Activated naive CD8-positive, alpha-beta T cell (primary cell): Measurements from ENCODE around the gene ITPRIPL1.
"Not testable (repeated sequence)": the region's sequence is repeated elsewhere in the genome, so short reads cannot be mapped to it uniquely, and the experiment has no call there.

Experiments used
- H3K27ac Mint-ChIP-seq: one replicate; pipeline ENCODE4 v1.8.0; 2021; ENCODE audit warnings: mixed read lengths
- H3K27me3 Mint-ChIP-seq: one replicate; pipeline ENCODE4 v1.8.0; 2021; ENCODE audit warnings: mixed read lengths
- H3K36me3 Mint-ChIP-seq: one replicate; pipeline ENCODE4 v1.8.0; 2021; ENCODE audit warnings: mixed read lengths
- H3K4me1 Mint-ChIP-seq: one replicate; pipeline ENCODE4 v1.8.0; 2021; ENCODE audit warnings: low read depth, mixed read lengths
- H3K4me3 Mint-ChIP-seq: one replicate; pipeline ENCODE4 v1.8.0; 2021; ENCODE audit warnings: mild to moderate bottlenecking, mixed read lengths
- H3K9me3 Mint-ChIP-seq: one replicate; pipeline ENCODE4 v1.8.0; 2021; ENCODE audit warnings: low read depth, mixed read lengths

The ITPRIPL1 gene, protein sequence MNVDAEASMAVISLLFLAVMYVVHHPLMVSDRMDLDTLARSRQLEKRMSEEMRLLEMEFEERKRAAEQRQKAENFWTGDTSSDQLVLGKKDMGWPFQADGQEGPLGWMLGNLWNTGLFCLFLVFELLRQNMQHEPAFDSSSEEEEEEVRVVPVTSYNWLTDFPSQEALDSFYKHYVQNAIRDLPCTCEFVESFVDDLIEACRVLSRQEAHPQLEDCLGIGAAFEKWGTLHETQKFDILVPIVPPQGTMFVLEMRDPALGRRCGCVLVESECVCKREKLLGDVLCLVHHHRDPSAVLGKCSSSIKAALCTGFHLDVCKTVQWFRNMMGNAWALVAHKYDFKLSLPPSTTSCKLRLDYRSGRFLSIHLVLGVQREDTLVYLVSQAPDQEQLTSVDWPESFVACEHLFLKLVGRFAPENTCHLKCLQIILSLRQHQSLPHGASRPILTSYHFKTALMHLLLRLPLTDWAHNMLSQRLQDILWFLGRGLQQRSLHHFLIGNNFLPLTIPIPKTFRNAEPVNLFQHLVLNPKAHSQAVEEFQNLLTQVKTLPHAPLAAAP

DNA sequence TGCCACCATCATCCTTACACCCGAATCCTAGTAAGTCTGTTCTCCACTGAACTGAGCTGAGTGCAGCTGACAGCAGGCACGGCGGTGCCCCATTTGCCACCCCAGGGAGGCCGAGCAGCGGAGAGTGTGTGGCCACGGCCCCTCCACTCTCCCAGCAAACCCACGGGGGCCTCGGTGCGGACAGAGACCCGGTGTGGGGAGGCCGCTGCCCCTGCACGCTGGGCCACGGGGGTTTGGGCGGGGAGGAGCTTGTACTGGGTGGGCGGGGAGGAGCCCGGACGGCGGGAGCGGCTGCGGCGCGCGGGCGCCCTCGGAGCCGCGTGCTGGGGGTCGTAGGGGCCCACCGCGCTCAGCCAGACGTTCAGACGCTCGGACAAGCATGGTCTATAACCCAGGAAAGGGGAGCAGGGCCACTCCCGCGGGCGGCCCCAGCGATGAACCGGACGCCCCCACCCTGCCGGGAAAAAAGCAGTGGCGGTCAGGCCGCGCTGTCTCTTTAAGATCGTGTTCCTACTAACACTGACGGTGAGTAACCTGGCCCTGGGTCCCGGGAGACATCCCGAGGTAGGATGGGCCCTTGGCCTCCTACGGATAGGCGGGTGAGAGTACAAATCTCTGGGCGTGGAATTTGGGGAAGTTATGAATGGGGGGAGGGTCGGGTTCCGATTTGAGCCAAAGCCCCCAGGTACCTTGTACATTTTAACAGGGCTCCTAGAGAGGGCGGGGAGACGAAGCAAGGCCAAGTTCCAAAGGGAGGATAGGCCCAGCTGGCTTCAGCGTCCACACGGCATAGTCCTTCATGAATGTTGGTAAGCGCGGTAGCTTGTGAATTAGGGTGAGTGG lies at the start of gene ITPRIPL1:
Gene ITPRIPL1 (plus strand): TSS at position 277 of the 843 bp plus-strand sequence. CDS start 523 bp downstream, at position 800.
- H3K27ac Mint-ChIP-seq: peak within 1 kb of the TSS; percentile 93
- peak within 1 kb of the TSS; percentile 97 for H3K4me3 Mint-ChIP-seq
- no peaks in the 10 kb centered on the region for H3K27me3 Mint-ChIP-seq
- no peaks in the 10 kb centered on the region for H3K9me3 Mint-ChIP-seq
- H3K4me1 Mint-ChIP-seq: peaks cover 49% of the 10 kb centered on the region
- H3K36me3 Mint-ChIP-seq: peaks cover 10% of the 10 kb centered on the region

DNA sequence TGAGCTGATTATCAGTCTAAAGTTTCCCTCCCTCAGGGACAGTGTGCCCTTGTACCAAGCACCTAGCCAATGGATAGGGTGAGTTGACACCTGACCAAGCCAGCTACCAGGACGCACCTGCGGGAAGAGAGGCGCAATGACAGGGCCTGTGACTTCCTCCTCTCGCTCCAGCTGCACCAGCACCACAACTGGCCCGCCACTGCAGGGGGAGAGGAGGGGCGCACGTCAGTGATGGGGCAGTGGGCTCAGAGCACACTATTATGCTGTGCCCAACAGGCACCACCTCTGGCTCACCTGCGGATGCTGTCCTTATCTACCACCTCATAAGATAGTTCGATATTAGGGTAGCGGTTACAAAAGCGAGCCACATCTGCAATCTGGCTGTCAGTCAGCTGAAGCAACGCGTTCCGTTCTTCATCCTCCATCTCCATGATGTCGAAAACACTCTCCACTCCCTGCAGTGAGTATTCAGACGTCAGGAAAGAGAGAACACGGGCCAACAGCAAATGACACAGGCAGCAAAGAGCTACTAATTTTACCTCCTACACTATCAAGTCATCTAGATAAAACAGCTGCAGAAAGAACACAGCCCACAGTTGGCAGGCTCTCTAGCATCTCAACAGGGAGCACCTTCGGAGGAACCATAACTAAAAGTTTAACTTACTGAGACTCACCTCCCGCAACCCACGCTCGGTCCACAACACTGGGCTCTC lies 48.2 kb upstream of the ITPRIPL1 start:
- Mint-ChIP-seq H3K36me3 (peaks cover 10% of the 10 kb centered on the region), H3K9me3 (no peaks in the 10 kb centered on the region)

DNA sequence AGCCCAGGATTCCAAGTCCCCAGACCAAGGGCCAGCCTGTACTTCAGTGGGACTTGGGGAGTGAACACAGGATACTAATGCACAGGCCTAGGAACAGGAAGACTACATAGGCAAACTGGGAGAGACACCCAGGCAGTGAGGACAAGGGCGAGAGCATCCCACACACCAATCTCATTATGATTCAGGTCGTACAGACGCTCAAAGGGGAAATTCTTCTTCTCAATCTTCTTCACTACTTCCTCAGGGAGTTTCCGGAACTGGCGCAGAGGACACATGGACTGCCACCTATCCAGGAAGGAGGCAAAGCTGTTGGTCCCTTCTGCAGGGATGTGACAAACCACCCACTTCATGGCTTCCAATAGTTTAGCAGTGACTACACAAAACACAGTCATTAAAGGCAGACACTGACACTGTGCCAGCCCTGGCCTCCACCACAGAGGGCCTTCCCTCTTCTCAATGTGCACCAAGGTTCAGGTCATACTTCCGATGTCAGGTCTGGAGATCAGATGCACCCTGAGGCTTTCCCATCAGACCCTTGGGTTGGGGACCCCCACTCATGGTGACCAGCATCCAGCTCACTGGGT lies 37.8 kb upstream of the ITPRIPL1 start:
- H3K4me1 Mint-ChIP-seq: no peaks in the 10 kb centered on the region
- no peaks in the 10 kb centered on the region for H3K9me3 Mint-ChIP-seq
- H3K4me3 Mint-ChIP-seq: no peak overlapping the region
- H3K27ac Mint-ChIP-seq: no peak overlapping the region
- H3K36me3 Mint-ChIP-seq: peaks cover 8% of the 10 kb centered on the region
- H3K27me3 Mint-ChIP-seq: no peaks in the 10 kb centered on the region

More for the DNA sequence above, 48.2 kb upstream of the ITPRIPL1 start:
- Mint-ChIP-seq H3K4me3 (no peak overlapping the region), H3K4me1 (no peaks in the 10 kb centered on the region), H3K27me3 (no peaks in the 10 kb centered on the region), H3K27ac (no peak overlapping the region)

DNA sequence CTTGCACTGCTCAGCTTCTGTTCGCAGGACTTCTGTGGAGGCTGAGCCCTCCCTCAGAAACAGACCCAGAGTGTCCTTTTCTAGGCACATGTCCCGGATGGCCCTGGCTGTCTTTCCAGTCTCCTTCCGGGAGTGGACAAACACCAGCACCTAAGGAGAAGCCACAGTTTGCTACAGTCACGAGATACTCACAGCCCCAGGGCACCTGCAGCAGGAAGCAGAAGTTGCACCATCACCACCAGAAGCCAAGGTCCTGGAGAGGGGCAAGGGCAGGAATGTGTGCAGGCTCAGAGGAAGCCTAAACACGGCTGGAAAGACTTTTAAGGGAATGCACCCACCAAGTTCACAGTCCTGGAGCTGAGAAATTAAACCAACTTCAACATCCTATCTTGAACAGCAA lies 33.4 kb upstream of the ITPRIPL1 start:
- Mint-ChIP-seq H3K9me3 (no peaks in the 10 kb centered on the region), H3K4me3 (no peak overlapping the region), H3K36me3 (peaks cover 13% of the 10 kb centered on the region), H3K4me1 (no peaks in the 10 kb centered on the region), H3K27ac (no peak overlapping the region), H3K27me3 (no peaks in the 10 kb centered on the region)

DNA sequence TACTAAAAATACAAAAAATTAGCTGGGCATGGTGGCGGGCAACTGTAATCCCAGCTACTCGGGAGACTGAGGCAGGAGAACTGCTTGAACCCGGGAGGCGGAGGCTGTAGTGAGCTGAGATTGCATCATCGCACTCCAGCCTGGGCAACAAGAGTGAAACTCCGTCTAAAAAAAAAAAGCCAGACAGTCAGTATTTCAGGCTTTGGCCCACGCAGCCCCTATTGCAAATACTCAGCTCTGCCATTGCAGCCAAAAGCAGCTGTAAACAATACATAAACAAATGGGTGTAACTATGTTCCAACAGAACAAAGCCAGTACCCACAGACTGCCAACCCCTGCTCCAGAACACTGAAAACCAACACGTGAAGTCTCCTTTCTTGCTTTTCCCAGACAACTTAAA lies 30.8 kb upstream of the ITPRIPL1 start:
- H3K36me3 Mint-ChIP-seq: peaks cover 12% of the 10 kb centered on the region
- H3K9me3 Mint-ChIP-seq, H3K27ac Mint-ChIP-seq, H3K27me3 Mint-ChIP-seq, H3K4me3 Mint-ChIP-seq, H3K4me1 Mint-ChIP-seq: not testable (repeated sequence)

DNA sequence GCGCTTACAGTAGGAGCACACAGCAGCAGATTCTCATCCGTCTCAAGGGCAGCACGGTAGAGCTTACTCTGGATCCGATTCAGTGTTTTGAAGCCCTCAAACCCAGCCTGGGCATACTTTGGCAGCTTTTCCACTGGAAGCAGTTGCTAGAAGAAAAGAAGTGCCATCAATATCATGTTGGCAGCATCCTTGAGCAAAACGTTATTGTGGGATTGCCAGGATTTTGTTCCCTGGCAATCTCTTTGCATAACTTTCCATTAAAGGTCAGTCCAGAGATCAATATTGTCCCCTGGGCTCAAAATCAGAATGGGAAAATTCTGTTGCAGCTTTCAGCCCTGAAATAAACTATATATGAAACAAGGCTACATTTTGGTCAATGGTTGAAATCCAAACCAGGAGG lies 28.2 kb upstream of the ITPRIPL1 start:
- Mint-ChIP-seq H3K9me3 (no peaks in the 10 kb centered on the region), H3K27me3 (no peaks in the 10 kb centered on the region), H3K36me3 (peaks cover 20% of the 10 kb centered on the region), H3K4me3 (no peak overlapping the region), H3K27ac (no peak overlapping the region), H3K4me1 (peaks cover 22% of the 10 kb centered on the region)

DNA sequence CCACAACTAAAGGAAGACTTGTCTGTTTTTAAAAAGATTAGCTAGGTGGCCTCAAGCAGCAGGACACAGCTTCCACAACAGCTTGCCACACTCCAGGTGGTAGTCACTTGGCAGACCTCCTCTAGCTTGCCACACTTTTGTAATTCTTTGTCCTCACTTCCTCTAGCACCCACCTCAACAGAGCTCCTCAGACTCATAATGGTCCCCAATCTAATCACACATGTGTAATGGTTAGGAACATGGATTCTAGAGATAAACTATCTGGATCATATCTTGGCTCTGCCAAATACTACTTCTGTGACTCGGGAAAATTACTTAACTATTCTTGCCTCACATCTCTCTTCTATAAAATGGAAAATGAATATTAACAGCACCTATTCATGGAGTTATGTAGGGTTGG lies 23.3 kb upstream of the ITPRIPL1 start:
- Mint-ChIP-seq H3K9me3 (no peaks in the 10 kb centered on the region), H3K4me3 (peak overlapping the region; percentile 55), H3K36me3 (peaks cover 25% of the 10 kb centered on the region), H3K27ac (peak overlapping the region; percentile 68), H3K27me3 (no peaks in the 10 kb centered on the region), H3K4me1 (peaks cover 62% of the 10 kb centered on the region)

DNA sequence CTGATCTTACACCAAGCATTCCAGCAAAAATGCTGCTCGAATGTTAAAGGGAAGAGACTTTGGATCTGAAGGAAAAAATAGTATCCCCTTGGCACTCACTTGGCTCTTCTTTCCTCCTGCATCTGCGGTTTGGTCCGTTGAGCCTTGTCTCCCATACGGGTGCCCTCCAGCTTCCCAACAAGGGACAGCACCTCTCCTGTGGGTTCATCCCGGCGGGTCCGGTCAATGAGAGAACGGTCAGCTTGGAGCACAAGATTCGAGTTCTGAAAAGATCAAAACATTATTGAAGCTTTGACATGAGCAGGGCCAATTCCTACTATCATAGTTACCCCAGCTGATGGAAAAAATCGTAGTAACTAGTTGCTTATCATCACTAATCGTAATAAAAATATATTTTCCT lies 20.5 kb upstream of the ITPRIPL1 start:
- H3K36me3 Mint-ChIP-seq: peaks cover 19% of the 10 kb centered on the region
- H3K4me1 Mint-ChIP-seq: peaks cover 53% of the 10 kb centered on the region
- H3K27ac Mint-ChIP-seq: peak overlapping the region; percentile 99
- H3K4me3 Mint-ChIP-seq: peak overlapping the region; percentile 100
- no peaks in the 10 kb centered on the region for H3K27me3 Mint-ChIP-seq
- no peaks in the 10 kb centered on the region for H3K9me3 Mint-ChIP-seq

DNA sequence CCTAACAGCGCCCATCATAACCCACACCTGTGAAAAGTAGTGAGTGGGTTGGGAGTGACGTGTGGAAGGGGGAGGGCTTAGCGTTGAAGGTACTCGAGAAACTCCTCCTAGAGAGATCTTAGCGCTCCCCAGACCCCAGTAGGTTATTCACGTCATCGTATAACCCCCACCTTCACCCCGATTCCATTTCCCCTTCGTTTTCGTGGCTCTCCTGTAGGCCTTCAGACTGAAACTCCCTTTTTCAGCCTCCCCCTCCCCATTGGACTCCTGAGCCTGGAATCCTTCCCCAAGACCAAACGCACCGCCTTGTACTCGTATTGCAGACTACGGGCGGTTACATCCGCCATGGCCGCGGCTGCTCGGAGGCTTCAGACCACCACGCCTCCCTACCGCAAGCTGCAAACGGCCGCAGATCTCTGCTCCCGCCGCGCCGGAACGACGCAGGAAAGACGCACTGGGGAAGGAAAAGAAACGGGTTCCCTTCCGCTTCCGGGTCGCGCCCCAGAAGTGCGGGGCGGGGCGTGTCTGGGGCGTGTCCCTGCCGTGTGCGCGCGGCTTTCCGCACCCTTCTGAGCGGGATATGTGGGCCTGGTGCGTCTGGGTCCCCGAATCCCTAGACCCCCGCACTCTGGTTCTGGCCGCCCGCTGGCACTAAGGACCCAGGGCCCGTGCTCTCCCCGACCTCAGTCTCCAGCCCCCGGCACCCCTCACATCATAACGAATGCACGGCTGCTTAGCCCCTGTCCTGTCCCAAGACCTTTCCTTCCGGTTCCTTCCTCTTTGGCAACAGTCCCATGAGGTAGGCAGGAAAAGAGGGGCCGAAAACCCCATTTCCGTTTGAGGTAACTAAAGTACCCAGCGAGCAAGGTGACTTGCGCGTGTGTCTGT lies 19.8 kb upstream of the ITPRIPL1 start, which contains the start of gene SNRNP200:
Gene SNRNP200 (minus strand): TSS at position 456 of the 888 bp plus-strand sequence. CDS start 109 bp downstream, at position 347.
- Mint-ChIP-seq H3K9me3 (no peaks in the 10 kb centered on the region), H3K27me3 (no peaks in the 10 kb centered on the region), H3K36me3 (peaks cover 19% of the 10 kb centered on the region), H3K27ac (peak within 1 kb of the TSS; percentile 99), H3K4me3 (peak within 1 kb of the TSS; percentile 100), H3K4me1 (peaks cover 56% of the 10 kb centered on the region)

DNA sequence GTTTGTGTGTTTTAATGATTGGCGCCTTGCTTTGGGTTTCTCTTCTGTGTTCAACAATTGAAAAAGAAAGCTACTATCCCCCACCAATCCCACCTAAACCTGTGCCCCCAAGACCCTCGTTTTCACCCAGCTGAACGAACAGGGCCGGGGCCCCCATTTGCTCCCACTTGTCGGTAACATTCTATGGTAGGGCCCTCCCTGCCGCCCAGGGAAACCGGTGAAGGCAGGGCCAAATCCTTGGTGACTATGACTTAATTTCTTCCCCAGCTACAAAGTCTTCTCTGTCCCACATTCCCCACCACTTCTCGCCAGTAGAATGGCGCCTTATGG lies 19.2 kb upstream of the ITPRIPL1 start:
- Mint-ChIP-seq H3K4me3 (peak overlapping the region; percentile 100), H3K4me1 (peaks cover 53% of the 10 kb centered on the region), H3K36me3 (peaks cover 18% of the 10 kb centered on the region), H3K27me3 (no peaks in the 10 kb centered on the region), H3K27ac (peak overlapping the region; percentile 99), H3K9me3 (no peaks in the 10 kb centered on the region)

DNA sequence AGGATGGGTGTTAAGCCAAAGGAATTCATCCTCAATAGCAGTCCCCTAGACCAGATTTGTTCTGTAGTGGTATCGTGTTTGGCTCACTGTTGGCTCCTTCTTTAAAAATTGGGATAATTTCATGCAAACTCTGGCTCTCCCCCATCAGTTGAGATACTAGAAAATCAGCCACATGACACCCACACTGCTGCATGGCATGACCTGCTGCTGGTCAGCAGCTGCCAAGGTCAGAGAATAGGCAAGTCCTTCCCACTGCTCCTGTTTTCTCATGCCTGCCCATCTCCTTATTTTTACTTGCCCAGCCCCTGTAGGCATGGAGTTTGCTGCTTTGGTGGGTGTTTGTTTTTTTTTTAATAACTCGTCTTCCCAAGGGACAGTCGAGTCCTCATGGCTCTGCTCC lies 18.7 kb upstream of the ITPRIPL1 start:
- H3K36me3 Mint-ChIP-seq: peaks cover 15% of the 10 kb centered on the region
- H3K27me3 Mint-ChIP-seq: no peaks in the 10 kb centered on the region
- H3K9me3 Mint-ChIP-seq: no peaks in the 10 kb centered on the region
- H3K4me3 Mint-ChIP-seq: peak overlapping the region; percentile 100
- peak overlapping the region; percentile 99 for H3K27ac Mint-ChIP-seq
- H3K4me1 Mint-ChIP-seq: peaks cover 49% of the 10 kb centered on the region

DNA sequence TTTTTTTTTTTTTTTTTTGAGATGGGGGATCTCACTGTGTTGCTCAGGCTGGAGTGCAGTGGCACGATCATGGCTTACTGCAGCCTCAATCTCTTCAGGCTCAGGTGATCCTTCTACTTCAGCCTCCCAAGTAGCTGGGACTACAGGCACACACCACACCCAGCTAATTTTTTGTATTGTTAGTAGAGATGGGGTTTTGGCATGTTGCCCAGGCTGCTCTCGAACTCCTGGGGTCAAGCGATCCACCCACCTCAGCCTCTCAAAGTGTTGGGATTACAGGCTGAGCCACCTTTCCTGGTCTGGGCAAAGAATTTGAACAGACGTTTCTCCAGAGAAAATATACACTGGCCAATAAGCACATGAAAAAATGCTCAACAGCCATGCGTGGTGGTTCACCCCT lies 16.9 kb upstream of the ITPRIPL1 start:
- H3K9me3 Mint-ChIP-seq: no peaks in the 10 kb centered on the region
- H3K4me1 Mint-ChIP-seq: peaks cover 37% of the 10 kb centered on the region
- peaks cover 8% of the 10 kb centered on the region for H3K36me3 Mint-ChIP-seq
- no peak overlapping the region for H3K27ac Mint-ChIP-seq
- H3K4me3 Mint-ChIP-seq: no peak overlapping the region
- H3K27me3 Mint-ChIP-seq: no peaks in the 10 kb centered on the region

DNA sequence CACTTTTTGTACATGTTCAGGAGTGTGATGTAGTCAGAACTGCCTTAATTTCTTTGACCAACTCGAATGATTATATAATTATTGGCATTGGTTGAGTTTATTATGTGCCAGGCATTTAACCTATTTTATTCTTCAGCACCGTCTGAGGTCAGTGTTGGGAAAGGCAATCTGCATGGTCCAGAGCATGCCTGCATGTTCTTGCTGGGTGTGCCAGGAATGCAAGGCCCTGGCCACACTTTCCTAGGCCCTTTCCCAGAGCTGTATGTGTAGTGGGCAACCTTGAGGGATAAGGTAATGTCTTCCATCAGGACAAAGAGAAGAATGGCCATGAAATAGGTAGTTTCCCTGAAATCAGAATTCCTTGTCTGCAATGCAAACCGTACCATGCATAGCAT lies 10.1 kb upstream of the ITPRIPL1 start:
- Mint-ChIP-seq H3K27ac (peak overlapping the region; percentile 72), H3K4me3 (no peak overlapping the region), H3K27me3 (no peaks in the 10 kb centered on the region)

More for the DNA sequence above, 10.1 kb upstream of the ITPRIPL1 start:
- H3K9me3 Mint-ChIP-seq: no peaks in the 10 kb centered on the region
- H3K4me1 Mint-ChIP-seq: peaks cover 43% of the 10 kb centered on the region
- peaks cover 5% of the 10 kb centered on the region for H3K36me3 Mint-ChIP-seq
